Measurements from ENCODE around the gene SLC7A9.
"Not testable (repeated sequence)": the region's sequence is repeated elsewhere in the genome, so short reads cannot be mapped to it uniquely, and the experiment has no call there.

- not testable (repeated sequence) for TF ChIP-seq CTCF (IDR thresholded peaks at IDR 0.05; ENCODE audit: low read depth, low read length); EZH2phosphoT487 (IDR thresholded peaks at IDR 0.05; ENCODE audit: low read depth)
These were observed 81.7 kb downstream of the SLC7A9 start for GRCh38 chr19:32787895-32788294.

Data from OCI-LY3 (cell line).